T-helper 1 cell treated with Interleukin-12 subunit alpha and Interleukin-12 subunit beta and Interleukin-4 antibody, amounts not matched to agents 30 ng/mL and 1 ng/mL, for 36 hours (primary cell): ENCODE data around the gene CYP1A2. TPM values are rescaled to one million over a fixed set of nuclear protein-coding genes. Genes with fewer than 3 reads are reported as not detected.

Experiments
- intact Hi-C: fragments of 100-400 bp; cut with micrococcal nuclease; formaldehyde crosslinking; loops from one replicate; pipeline ENCODE4 v1.15.1; 2024
- total RNA-seq: library from RNA; stranded (reverse); gene quantifications from 2 replicates; pipeline ENCODE4 v1.2.3, GENCODE V29; 2022

The CYP1A2 gene
- total RNA-seq, 1 donor from 2014 or later = not detected

GRCh38 chr15:74800559-74801094, 52.0 kb downstream of the CYP1A2 start:
- intact Hi-C loops = loop anchor here (1.0 to 2.0 kb wide), 4 partner anchors 12 to 165 kb away; partner anchors contain the start of gene CYP1A1

GRCh38 chr15:74801311-74801997, 52.8 kb downstream of the CYP1A2 start:
- intact Hi-C loops = loop anchor here (2.0 kb wide), 1 partner anchor 77 kb away; the partner anchor contains the start of gene CYP1A1

- intact Hi-C loops = no loop called here
Observed at GRCh38 chr15:74802290-74802689, 53.6 kb downstream of the CYP1A2 start.

GRCh38 chr15:74802862-74803447, 54.3 kb downstream of the CYP1A2 start:
- intact Hi-C loops = no loop called here

- intact Hi-C loops = no loop called here
Observed at GRCh38 chr15:74804935-74805334, 56.3 kb downstream of the CYP1A2 start.

Other genes starting within 250 kb of the CYP1A2 start
- gene ARID3B, start 207.6 kb upstream of the CYP1A2 start, total RNA-seq = 46.7 and 47.2 TPM in 2 replicates
- gene CLK3, start 133.0 kb upstream of the CYP1A2 start, total RNA-seq = 102 and 109 TPM in 2 replicates
- 41.7 and 51.2 TPM in 2 replicates for gene EDC3, start 52.8 kb upstream of the CYP1A2 start, total RNA-seq
- 0.42 and 0.46 TPM in 2 replicates for gene CYP1A1, start 23.3 kb upstream of the CYP1A2 start, total RNA-seq
- gene CSK, start 33.2 kb downstream of the CYP1A2 start, total RNA-seq = 461 and 477 TPM in 2 replicates
- 3.7 and 3.8 TPM in 2 replicates for gene LMAN1L, start 64.0 kb downstream of the CYP1A2 start, total RNA-seq
- gene CPLX3, start 77.8 kb downstream of the CYP1A2 start, total RNA-seq = 0.91 and 1.4 TPM in 2 replicates
- 57.9 and 58.0 TPM in 2 replicates for gene ULK3, start 94.3 kb downstream of the CYP1A2 start, total RNA-seq
- 155 and 156 TPM in 2 replicates for gene SCAMP2, start 124.5 kb downstream of the CYP1A2 start, total RNA-seq
- gene MPI, start 141.2 kb downstream of the CYP1A2 start, total RNA-seq = 68.1 and 69.2 TPM in 2 replicates
- 92.8 and 111 TPM in 2 replicates for gene FAM219B, start 158.0 kb downstream of the CYP1A2 start, total RNA-seq
- gene COX5A, start 189.2 kb downstream of the CYP1A2 start, total RNA-seq = 205 and 208 TPM in 2 replicates
- gene RPP25, start 207.9 kb downstream of the CYP1A2 start, total RNA-seq = 5.4 and 6.0 TPM in 2 replicates
- 0.98 and 1.4 TPM in 2 replicates for gene SCAMP5, start 246.7 kb downstream of the CYP1A2 start, total RNA-seq